AG09319 (cell line): ENCODE data around the gene CACNA1S.

Experiments
- DNase-seq: peaks from one replicate; pipeline ENCODE4 v3.0.0-alpha.2; 2010; ENCODE audit warnings: low read depth; ENCODE audit errors: extremely low read depth
- TF ChIP-seq, protein P1 (sequence below): IDR thresholded peaks from 2 replicates; pipeline ENCODE4 v1.5.1; 2011; ENCODE audit warnings: low read depth, mild to moderate bottlenecking, inconsistent platforms, low read length, moderate library complexity

CACNA1S gene

GRCh38 chr1:201083741-201084140 lies 28.5 kb downstream of the CACNA1S start:
- TF ChIP-seq, protein P1, sequence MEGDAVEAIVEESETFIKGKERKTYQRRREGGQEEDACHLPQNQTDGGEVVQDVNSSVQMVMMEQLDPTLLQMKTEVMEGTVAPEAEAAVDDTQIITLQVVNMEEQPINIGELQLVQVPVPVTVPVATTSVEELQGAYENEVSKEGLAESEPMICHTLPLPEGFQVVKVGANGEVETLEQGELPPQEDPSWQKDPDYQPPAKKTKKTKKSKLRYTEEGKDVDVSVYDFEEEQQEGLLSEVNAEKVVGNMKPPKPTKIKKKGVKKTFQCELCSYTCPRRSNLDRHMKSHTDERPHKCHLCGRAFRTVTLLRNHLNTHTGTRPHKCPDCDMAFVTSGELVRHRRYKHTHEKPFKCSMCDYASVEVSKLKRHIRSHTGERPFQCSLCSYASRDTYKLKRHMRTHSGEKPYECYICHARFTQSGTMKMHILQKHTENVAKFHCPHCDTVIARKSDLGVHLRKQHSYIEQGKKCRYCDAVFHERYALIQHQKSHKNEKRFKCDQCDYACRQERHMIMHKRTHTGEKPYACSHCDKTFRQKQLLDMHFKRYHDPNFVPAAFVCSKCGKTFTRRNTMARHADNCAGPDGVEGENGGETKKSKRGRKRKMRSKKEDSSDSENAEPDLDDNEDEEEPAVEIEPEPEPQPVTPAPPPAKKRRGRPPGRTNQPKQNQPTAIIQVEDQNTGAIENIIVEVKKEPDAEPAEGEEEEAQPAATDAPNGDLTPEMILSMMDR = no peak
- no peak for DNase-seq

GRCh38 chr1:201080135-201080534 lies 32.1 kb downstream of the CACNA1S start:
- TF ChIP-seq, protein P1 = no peak; the same call in 1 of the 2 replicates
- DNase-seq = no peak

- TF ChIP-seq, protein P1 = no peak
- no peak for DNase-seq
Observed at GRCh38 chr1:201077736-201078135, 34.5 kb downstream of the CACNA1S start.

DNA sequence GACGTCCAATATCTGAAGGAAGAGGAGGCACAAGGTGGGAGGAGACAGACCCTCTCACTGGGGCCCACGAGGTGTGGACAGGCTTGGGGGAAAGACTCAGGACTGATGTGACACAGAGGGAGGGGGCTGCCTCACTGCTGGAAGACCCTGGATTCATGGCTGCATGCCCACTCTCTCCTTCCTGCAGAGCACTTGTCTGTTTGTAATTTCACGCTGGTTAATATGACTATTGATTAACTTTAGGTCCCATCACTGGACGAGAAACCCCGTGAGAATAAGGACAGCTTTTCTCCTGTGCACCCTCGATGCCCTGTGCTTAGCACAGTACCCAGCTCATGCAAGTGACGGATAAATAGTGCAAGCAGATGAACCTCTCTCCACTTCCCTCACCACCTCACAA lies 35.1 kb downstream of the CACNA1S start:
- no peak for DNase-seq
- TF ChIP-seq, protein P1 = no peak

DNA sequence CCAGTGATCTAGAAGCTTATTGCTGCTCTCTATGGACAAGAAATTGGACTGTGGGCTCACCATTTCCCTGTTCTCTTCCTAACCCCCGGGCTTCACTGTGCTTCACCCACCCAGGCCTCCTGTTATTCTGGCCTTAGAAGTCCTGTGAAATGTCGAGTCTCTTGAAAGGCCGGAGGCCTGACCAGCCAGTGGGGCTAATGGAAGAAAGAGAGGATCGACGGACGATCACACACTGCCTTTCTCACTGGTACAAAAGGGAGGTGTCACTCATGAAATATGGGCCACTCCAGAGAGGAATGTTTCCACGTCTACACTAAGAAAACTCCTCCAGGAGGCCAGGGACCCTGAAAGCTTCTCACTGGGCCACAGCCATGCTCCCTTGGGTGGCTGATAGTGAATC lies 36.1 kb downstream of the CACNA1S start:
- TF ChIP-seq, protein P1 = no peak

GRCh38 chr1:201074018-201074417 lies 38.2 kb downstream of the CACNA1S start:
- TF ChIP-seq, protein P1 = no peak

More for the DNA sequence above, 36.1 kb downstream of the CACNA1S start:
- DNase-seq = no peak

DNA sequence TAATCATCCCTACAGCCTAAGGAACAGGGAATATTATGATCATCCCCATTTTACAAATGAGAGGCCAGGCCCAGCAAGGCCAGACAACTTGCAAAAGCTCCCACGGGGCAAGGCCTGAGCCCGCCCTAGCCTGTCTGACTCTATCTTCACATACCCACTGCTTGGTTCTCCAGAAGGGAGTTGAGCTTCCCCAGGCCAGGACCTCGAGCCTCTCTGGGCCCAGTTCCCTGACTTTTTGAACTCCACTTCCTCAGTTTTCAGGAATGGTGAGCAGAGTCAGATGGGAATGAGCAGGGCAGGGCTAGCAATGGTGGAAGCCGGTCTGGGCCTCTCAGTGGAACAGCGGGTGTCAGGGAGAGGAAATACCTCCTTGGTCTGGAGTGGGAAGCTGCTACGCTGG lies 39.3 kb downstream of the CACNA1S start:
- TF ChIP-seq, protein P1 = no peak
- DNase-seq = no peak

More at GRCh38 chr1:201074018-201074417, 38.2 kb downstream of the CACNA1S start:
- no peak for DNase-seq
